HEK293 (cell line): ENCODE data around the gene SF3B4.

Experiments
- CTCF ChIA-PET: fragments of 350-600 bp; formaldehyde crosslinking; extraction: SDS; loops from one replicate; lab custom pipeline; 2021; ENCODE audit warnings: antibody characterized with exemption; lab: Yijun Ruan, JAX
- POLR2A ChIA-PET: fragments of 300-600 bp; formaldehyde crosslinking; extraction: SDS; loops from one replicate; lab custom pipeline; 2020; ENCODE audit warnings: antibody characterized with exemption, inconsistent platforms; lab: Yijun Ruan, JAX
- H3K27ac ChIP-seq: fragments of 200-500 bp; sonication (Bioruptor generic); 2 replicates; pipeline ENCODE4 v1.5.1; 2014; ENCODE audit warnings: low read depth, low read length, control low read depth, inconsistent platforms; ENCODE audit errors: extremely low read depth
- H3K36me3 ChIP-seq, 2 experiments: fragments of 200-500 bp in 1 of 2; sonication (Bioruptor generic) in 1 of 2; 1 replicate in 1 of 2; 2 replicates in 1 of 2; pipeline ENCODE4 v1.5.1; 2014 to 2017; ENCODE audit warnings: inconsistent platforms in 2 of 2, low read length in 2 of 2; ENCODE audit not compliant: control insufficient read depth in 2 of 2, insufficient read depth in 1 of 2
- H3K4me1 ChIP-seq: fragments of 200-500 bp; sonication (Bioruptor generic); 2 replicates; pipeline ENCODE4 v1.5.1; 2014; ENCODE audit warnings: mild to moderate bottlenecking, low read length, inconsistent platforms; ENCODE audit not compliant: control insufficient read depth, insufficient read depth
- H3K4me3 ChIP-seq: 2 replicates; pipeline ENCODE4 v1.5.1; 2011; ENCODE audit warnings: low read depth, mild to moderate bottlenecking, control low read depth, low read length, moderate library complexity
- H3K9me3 ChIP-seq: fragments of 200-500 bp; sonication (Bioruptor generic); 2 replicates; pipeline ENCODE4 v1.5.1; 2014; ENCODE audit warnings: low read depth, low read length, inconsistent platforms; ENCODE audit not compliant: control insufficient read depth, insufficient read depth
- GLIS2 ChIP-seq: fragments of 450-650 bp; formaldehyde crosslinking; IDR thresholded peaks from 2 replicates; pipeline ENCODE4 v1.5.1; 2016; ENCODE audit warnings: missing biosample characterization, missing genetic modification characterization
- HIC1 ChIP-seq: fragments of 450-650 bp; formaldehyde crosslinking; IDR thresholded peaks from 2 replicates; pipeline ENCODE4 v1.5.1; 2016; ENCODE audit warnings: missing biosample characterization, missing genetic modification characterization
- KLF17 ChIP-seq: fragments of 450-650 bp; formaldehyde crosslinking; IDR thresholded peaks from 2 replicates; pipeline ENCODE4 v1.5.1; 2016; ENCODE audit warnings: missing biosample characterization, missing genetic modification characterization
- PATZ1 ChIP-seq: fragments of 450-650 bp; formaldehyde crosslinking; IDR thresholded peaks from 2 replicates; pipeline ENCODE4 v1.5.1; 2016; ENCODE audit warnings: missing biosample characterization, missing genetic modification characterization
- PRDM10 ChIP-seq: fragments of 450-650 bp; formaldehyde crosslinking; IDR thresholded peaks from 2 replicates; pipeline ENCODE4 v1.5.1; 2016; ENCODE audit warnings: missing biosample characterization, missing genetic modification characterization
- SP7 ChIP-seq: fragments of 450-650 bp; formaldehyde crosslinking; IDR thresholded peaks from 2 replicates; pipeline ENCODE4 v1.5.1; 2016; ENCODE audit warnings: missing biosample characterization, missing genetic modification characterization
- ZBTB20 ChIP-seq: fragments of 450-650 bp; formaldehyde crosslinking; IDR thresholded peaks from 2 replicates; pipeline ENCODE4 v1.5.1; 2016; ENCODE audit warnings: missing biosample characterization, missing genetic modification characterization
- ZBTB21 ChIP-seq: fragments of 450-650 bp; formaldehyde crosslinking; IDR thresholded peaks from 2 replicates; pipeline ENCODE4 v1.5.1; 2017; ENCODE audit warnings: missing biosample characterization, missing genetic modification characterization
- ZFHX2 ChIP-seq: fragments of 450-650 bp; formaldehyde crosslinking; conservative IDR thresholded peaks from 2 replicates; pipeline ENCODE4 v1.5.1; 2016; ENCODE audit warnings: missing biosample characterization, missing genetic modification characterization
- ZNF19 ChIP-seq: fragments of 450-650 bp; formaldehyde crosslinking; IDR thresholded peaks from 2 replicates; pipeline ENCODE4; 2016; ENCODE audit warnings: missing biosample characterization, missing genetic modification characterization, low read depth
- ZNF214 ChIP-seq: fragments of 450-650 bp; formaldehyde crosslinking; IDR thresholded peaks from 2 replicates; pipeline ENCODE4 v1.5.1; 2017; ENCODE audit warnings: missing biosample characterization, mild to moderate bottlenecking, missing genetic modification characterization, borderline replicate concordance
- ZNF24 ChIP-seq: fragments of 450-650 bp; formaldehyde crosslinking; IDR thresholded peaks from 2 replicates; pipeline ENCODE4 v1.5.1; 2016; ENCODE audit warnings: missing biosample characterization, missing genetic modification characterization
- ZNF366 ChIP-seq: fragments of 450-650 bp; formaldehyde crosslinking; conservative IDR thresholded peaks from 2 replicates; pipeline ENCODE4 v1.5.1; 2016; ENCODE audit warnings: missing biosample characterization, missing genetic modification characterization
- ZNF626 ChIP-seq: fragments of 450-650 bp; sonication (Bioruptor Pico); formaldehyde crosslinking; IDR thresholded peaks from 2 replicates; pipeline ENCODE4 v1.5.1; 2018; ENCODE audit warnings: missing biosample characterization, missing genetic modification characterization, inconsistent platforms
- ZNF660 ChIP-seq: fragments of 450-650 bp; IDR thresholded peaks from 2 replicates; pipeline ENCODE4 v1.5.1; 2018; ENCODE audit warnings: missing biosample characterization, mild to moderate bottlenecking, missing genetic modification characterization
- TF ChIP-seq, protein P1 (sequence below): fragments of 450-650 bp; formaldehyde crosslinking; IDR thresholded peaks from 2 replicates; pipeline ENCODE4 v1.5.1; 2016; ENCODE audit warnings: missing biosample characterization, missing genetic modification characterization
- TF ChIP-seq, protein P2 (sequence below): fragments of 450-650 bp; formaldehyde crosslinking; IDR thresholded peaks from 2 replicates; pipeline ENCODE4 v1.5.1; 2017; ENCODE audit warnings: missing biosample characterization, missing genetic modification characterization
- TF ChIP-seq, protein P3 (sequence below): fragments of 450-650 bp; formaldehyde crosslinking; optimal IDR thresholded peaks from 2 replicates; pipeline ENCODE3; 2016; ENCODE audit warnings: missing biosample characterization, mild to moderate bottlenecking, missing genetic modification characterization

SF3B4 gene

GRCh38 chr1:149925345-149925744 lies 2.3 kb downstream of the SF3B4 start (continued):
- no peak for TF ChIP-seq ZNF660 (tag by site-specific recombination)

GRCh38 chr1:149923626-149924025 lies 4.0 kb downstream of the SF3B4 start:
- Histone ChIP-seq H3K9me3 (no peaks in the 10 kb centered on the region), H3K36me3 (peaks cover 42 to 55% of the 10 kb centered on the region in 2 experiments), H3K27ac (no peak overlapping the region), H3K4me1 (0 out of 2 replicates have a peak, but pooled peaks cover 2% of the 10 kb centered on the region), H3K4me3 (no peak overlapping the region)
- TF ChIP-seq KLF17 = no peak
- no peak for TF ChIP-seq ZBTB21 (tag by site-specific recombination)
- peak; percentile 30; the same call in 1 of the 2 replicates for TF ChIP-seq GLIS2
- TF ChIP-seq ZNF19 = no peak
- no peak for TF ChIP-seq ZNF626 (tag by site-specific recombination)
- ChIA-PET POLR2A (no interaction called here), CTCF (no interaction called here)

DNA sequence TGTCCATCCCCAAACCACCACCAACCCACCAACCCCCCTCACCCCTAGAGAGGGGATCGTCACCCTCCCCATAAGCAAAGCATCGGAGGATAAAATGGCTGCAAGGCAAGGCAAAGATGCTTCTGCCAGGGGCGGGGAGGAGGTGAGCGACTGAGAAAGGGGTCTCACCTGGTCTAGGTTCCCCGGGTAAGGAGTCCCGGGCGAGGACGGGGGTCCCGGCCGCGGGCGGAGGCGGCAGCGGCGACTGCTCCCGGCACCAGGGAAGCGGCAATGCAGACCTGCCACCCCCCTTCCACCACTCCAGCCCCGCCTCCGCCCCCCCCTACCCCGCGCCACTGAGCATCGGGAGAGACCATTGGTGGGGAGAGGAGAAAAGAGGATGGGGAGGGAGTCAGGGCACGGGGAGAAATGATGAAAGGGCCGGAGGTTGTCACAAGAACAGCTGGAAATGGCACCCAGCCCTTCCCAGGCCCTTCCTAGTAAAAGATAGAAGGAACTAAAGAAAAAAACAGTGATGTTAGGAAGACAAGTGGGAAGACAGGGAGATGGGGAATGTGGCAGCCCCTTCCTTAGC lies 9.9 kb downstream of the SF3B4 start, which contains the start of gene SV2A:
Gene SV2A, minus strand, starts transcription at position 274 of the 574 bp plus-strand sequence. CDS start 4,004 bp downstream, outside the sequence.
- peaks cover 6 to 31% of the 10 kb centered on the region in 2 experiments; a peak in 2 of 3 replicates for H3K36me3 ChIP-seq
- no peaks in the 10 kb centered on the region for H3K9me3 ChIP-seq
- CTCF ChIA-PET = no interaction called here
- peak within 1 kb of the TSS; percentile 84 for H3K4me3 ChIP-seq
- 0 out of 2 replicates have a peak, but pooled peaks cover 3% of the 10 kb centered on the region for H3K4me1 ChIP-seq
- H3K27ac ChIP-seq = peak within 1 kb of the TSS; percentile 37; the same call in 1 of the 2 replicates
- POLR2A ChIA-PET = interaction anchor here (0.7 to 1.9 kb wide), 2 partner anchors 31 to 232 kb away, joined by 3 to 12 read pairs; partner anchors contain the start of gene PLEKHO1
- TF ChIP-seq SP7 (peak; percentile 22; the same call in 1 of the 2 replicates), PATZ1 (peak; percentile 79), ZNF24 (tag by site-specific recombination) (0 out of 2 replicates have a peak, but pooled peaks have one; percentile 9), GLIS2 (peak; percentile 85), ZNF214 (tag by site-specific recombination) (no peak), ZBTB20 (tag by site-specific recombination) (peak; percentile 59), ZNF366 (tag by site-specific recombination) (peak; percentile 86), HIC1 (tag by site-specific recombination) (peak; percentile 36; the same call in 1 of the 2 replicates), ZFHX2 (tag by site-specific recombination) (peak; percentile 33; the same call in 1 of the 2 replicates), PRDM10 (tag by site-specific recombination) (peak; percentile 98)
- TF ChIP-seq, protein P1, sequence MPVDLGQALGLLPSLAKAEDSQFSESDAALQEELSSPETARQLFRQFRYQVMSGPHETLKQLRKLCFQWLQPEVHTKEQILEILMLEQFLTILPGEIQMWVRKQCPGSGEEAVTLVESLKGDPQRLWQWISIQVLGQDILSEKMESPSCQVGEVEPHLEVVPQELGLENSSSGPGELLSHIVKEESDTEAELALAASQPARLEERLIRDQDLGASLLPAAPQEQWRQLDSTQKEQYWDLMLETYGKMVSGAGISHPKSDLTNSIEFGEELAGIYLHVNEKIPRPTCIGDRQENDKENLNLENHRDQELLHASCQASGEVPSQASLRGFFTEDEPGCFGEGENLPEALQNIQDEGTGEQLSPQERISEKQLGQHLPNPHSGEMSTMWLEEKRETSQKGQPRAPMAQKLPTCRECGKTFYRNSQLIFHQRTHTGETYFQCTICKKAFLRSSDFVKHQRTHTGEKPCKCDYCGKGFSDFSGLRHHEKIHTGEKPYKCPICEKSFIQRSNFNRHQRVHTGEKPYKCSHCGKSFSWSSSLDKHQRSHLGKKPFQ (tag by site-specific recombination) = no peak
- TF ChIP-seq, protein P2, sequence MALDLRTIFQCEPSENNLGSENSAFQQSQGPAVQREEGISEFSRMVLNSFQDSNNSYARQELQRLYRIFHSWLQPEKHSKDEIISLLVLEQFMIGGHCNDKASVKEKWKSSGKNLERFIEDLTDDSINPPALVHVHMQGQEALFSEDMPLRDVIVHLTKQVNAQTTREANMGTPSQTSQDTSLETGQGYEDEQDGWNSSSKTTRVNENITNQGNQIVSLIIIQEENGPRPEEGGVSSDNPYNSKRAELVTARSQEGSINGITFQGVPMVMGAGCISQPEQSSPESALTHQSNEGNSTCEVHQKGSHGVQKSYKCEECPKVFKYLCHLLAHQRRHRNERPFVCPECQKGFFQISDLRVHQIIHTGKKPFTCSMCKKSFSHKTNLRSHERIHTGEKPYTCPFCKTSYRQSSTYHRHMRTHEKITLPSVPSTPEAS (tag by site-specific recombination) = no peak
- TF ChIP-seq, protein P3, sequence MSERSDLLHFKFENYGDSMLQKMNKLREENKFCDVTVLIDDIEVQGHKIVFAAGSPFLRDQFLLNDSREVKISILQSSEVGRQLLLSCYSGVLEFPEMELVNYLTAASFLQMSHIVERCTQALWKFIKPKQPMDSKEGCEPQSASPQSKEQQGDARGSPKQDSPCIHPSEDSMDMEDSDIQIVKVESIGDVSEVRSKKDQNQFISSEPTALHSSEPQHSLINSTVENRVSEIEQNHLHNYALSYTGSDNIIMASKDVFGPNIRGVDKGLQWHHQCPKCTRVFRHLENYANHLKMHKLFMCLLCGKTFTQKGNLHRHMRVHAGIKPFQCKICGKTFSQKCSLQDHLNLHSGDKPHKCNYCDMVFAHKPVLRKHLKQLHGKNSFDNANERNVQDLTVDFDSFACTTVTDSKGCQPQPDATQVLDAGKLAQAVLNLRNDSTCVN = peak; percentile 21
